H1 (cell line): ENCODE measurements around the gene MRPL50. TPM values are rescaled to one million over a fixed set of nuclear protein-coding genes. Genes with fewer than 3 reads are reported as not detected.

Experiments used
- CTCF ChIA-PET: fragments of 300-600 bp; sonication (Branson Sonifier 250); formaldehyde crosslinking; loops from one replicate; lab custom pipeline; 2021; ENCODE audit not compliant: partially characterized antibody; lab: Charles Lee
- POLR2A ChIA-PET: fragments of 300-600 bp; sonication (Branson Sonifier 250); formaldehyde crosslinking; loops from one replicate; lab custom pipeline; 2021; ENCODE audit warnings: inconsistent platforms; ENCODE audit not compliant: partially characterized antibody; lab: Charles Lee
- DNase-seq, 2 experiments: peaks; one replicate each; pipeline versions ENCODE4 v3.0.0 to v3.0.0-alpha.2; 2010 to 2022; ENCODE audit warnings: low spot score in 2 of 2, low read depth in 1 of 2, mixed read lengths in 1 of 2
- FAIRE-seq: peaks from 2 replicates; lab custom pipeline; 2011; peaks lifted over from hg19 to GRCh38; lab: Jason Lieb, UNC
- H2AFZ ChIP-seq: 2 replicates; pipeline ENCODE4 v1.8.1; 2012; ENCODE audit warnings: low read length, inconsistent platforms
- H2AK5ac ChIP-seq: 2 replicates; pipeline ENCODE4 v1.6.1; 2013; ENCODE audit warnings: low read depth, low read length
- H2BK120ac ChIP-seq: replicated peaks from 2 replicates; pipeline ENCODE3; 2013; ENCODE audit warnings: low read depth, low read length, inconsistent platforms
- H2BK12ac ChIP-seq: 2 replicates; pipeline ENCODE4 v1.6.1; 2013; ENCODE audit warnings: low read depth, low read length
- H2BK15ac ChIP-seq: 2 replicates; pipeline ENCODE4 v1.6.1; 2013; ENCODE audit warnings: low read length
- H2BK20ac ChIP-seq: 2 replicates; pipeline ENCODE4 v1.6.1; 2013; ENCODE audit warnings: low read length
- H2BK5ac ChIP-seq: 2 replicates; pipeline ENCODE4 v1.6.1; 2013; ENCODE audit warnings: low read depth, low read length
- H3K14ac ChIP-seq: 2 replicates; pipeline ENCODE4 v1.6.1; 2013; ENCODE audit warnings: inconsistent platforms; ENCODE audit not compliant: insufficient read length
- H3K18ac ChIP-seq: 2 replicates; pipeline ENCODE4 v1.6.1; 2013; ENCODE audit warnings: low read length; ENCODE audit errors: extremely low read depth
- H3K23ac ChIP-seq: 2 replicates; pipeline ENCODE4 v1.6.1; 2013; ENCODE audit warnings: inconsistent platforms; ENCODE audit not compliant: insufficient read length
- H3K23me2 ChIP-seq: 2 replicates; pipeline ENCODE4 v1.6.1; 2013; ENCODE audit warnings: low read depth, low read length
- H3K27ac ChIP-seq: 2 replicates; pipeline ENCODE4 v1.6.1; 2011; ENCODE audit warnings: low read depth, low read length, inconsistent platforms
- H3K27me3 ChIP-seq, 4 experiments: replicated peaks in 1 of 4; 1 replicate in 1 of 4; 2 replicates in 3 of 4; pipeline versions ENCODE4 v1.6.1 to v1.8.1; 2011 to 2013; ENCODE audit warnings: low read length in 3 of 4, mild to moderate bottlenecking in 3 of 4, inconsistent platforms in 2 of 4, mixed read lengths in 2 of 4, moderate library complexity in 1 of 4; ENCODE audit not compliant: control insufficient read depth in 3 of 4, insufficient read depth in 3 of 4; ENCODE audit errors: extremely low read depth in 1 of 4
- H3K36me3 ChIP-seq, 4 experiments: 2 replicates each; pipeline versions ENCODE4 v1.6.1 to v1.8.1; 2011 to 2013; ENCODE audit warnings: mild to moderate bottlenecking in 4 of 4, low read length in 3 of 4, moderate library complexity in 2 of 4, control low read depth in 1 of 4, inconsistent platforms in 1 of 4; ENCODE audit not compliant: insufficient read depth in 4 of 4, control insufficient read depth in 2 of 4
- H3K4ac ChIP-seq: replicated peaks from 2 replicates; pipeline ENCODE3; 2013; ENCODE audit warnings: low read length, low read depth, mixed read lengths, inconsistent platforms; ENCODE audit not compliant: insufficient read length
- H3K4me1 ChIP-seq, 4 experiments: replicated peaks in 1 of 4; 1 replicate in 1 of 4; 2 replicates in 3 of 4; pipeline versions ENCODE4 v1.6.1 to v1.8.1; 2011 to 2013; ENCODE audit warnings: low read length in 3 of 4, inconsistent platforms in 2 of 4, mixed read lengths in 1 of 4; ENCODE audit not compliant: insufficient read depth in 4 of 4, control insufficient read depth in 3 of 4
- H3K4me2 ChIP-seq, 2 experiments: 2 replicates each; pipeline versions ENCODE4 v1.6.1 to v1.8.1; 2011 to 2013; ENCODE audit warnings: low read depth in 2 of 2, low read length in 2 of 2, control low read depth in 1 of 2, inconsistent platforms in 1 of 2, mild to moderate bottlenecking in 1 of 2; ENCODE audit not compliant: insufficient read depth in 1 of 2
- H3K4me3 ChIP-seq, 4 experiments: fragments of 200-600, 300-600 bp in 1 of 4; sonication (generic), shearing (Covaris generic), sonication (Bioruptor Twin) in 1 of 4; 2 replicates each; pipeline versions ENCODE4 v1.5.1 to v1.8.1; 2011 to 2016; ENCODE audit warnings: low read length in 4 of 4, low read depth in 3 of 4, control low read depth in 2 of 4, inconsistent platforms in 2 of 4, mild to moderate bottlenecking in 2 of 4, mixed read lengths in 1 of 4, moderate library complexity in 1 of 4; ENCODE audit not compliant: insufficient read depth in 2 of 4; ENCODE audit errors: extremely low read depth in 1 of 4
- H3K56ac ChIP-seq: replicated peaks from 2 replicates; pipeline ENCODE3; 2013; ENCODE audit warnings: low read depth, mild to moderate bottlenecking, mixed read lengths, low read length, inconsistent platforms; ENCODE audit not compliant: insufficient read length
- H3K79me1 ChIP-seq: 2 replicates; pipeline ENCODE4 v1.6.1; 2013; ENCODE audit warnings: low read depth, low read length, control low read depth
- H3K79me2 ChIP-seq, 2 experiments: 2 replicates each; pipeline versions ENCODE4 v1.6.1 to v1.8.1; 2012 to 2013; ENCODE audit warnings: low read length in 2 of 2, mild to moderate bottlenecking in 2 of 2, inconsistent platforms in 1 of 2; ENCODE audit not compliant: insufficient read depth in 2 of 2, control insufficient read depth in 1 of 2
- H3K9ac ChIP-seq, 4 experiments: replicated peaks in 1 of 4; 1 replicate in 1 of 4; 2 replicates in 3 of 4; pipeline versions ENCODE4 v1.6.1 to v1.8.1; 2011 to 2013; ENCODE audit warnings: low read depth in 3 of 4, low read length in 3 of 4, control low read depth in 2 of 4, mild to moderate bottlenecking in 2 of 4, moderate library complexity in 2 of 4, inconsistent platforms in 1 of 4; ENCODE audit errors: extremely low read depth in 1 of 4
- H3K9me3 ChIP-seq, 2 experiments: 2 replicates each; pipeline versions ENCODE4 v1.6.1 to v1.8.1; 2012 to 2013; ENCODE audit warnings: mild to moderate bottlenecking in 2 of 2, moderate library complexity in 2 of 2, control low read depth in 1 of 2, inconsistent platforms in 1 of 2, low read depth in 1 of 2, low read length in 1 of 2, mixed read lengths in 1 of 2; ENCODE audit not compliant: insufficient read depth in 2 of 2
- H4K20me1 ChIP-seq, 2 experiments: replicated peaks in 1 of 2; 2 replicates each; pipeline versions ENCODE3 to v1.8.1; 2011 to 2013; ENCODE audit warnings: inconsistent platforms in 2 of 2, low read length in 2 of 2, mild to moderate bottlenecking in 1 of 2; ENCODE audit not compliant: insufficient read depth in 2 of 2, control insufficient read depth in 1 of 2
- H4K5ac ChIP-seq: 2 replicates; pipeline ENCODE4 v1.6.1; 2013; ENCODE audit warnings: low read length, low read depth, mixed read lengths, inconsistent platforms; ENCODE audit not compliant: insufficient read length
- H4K8ac ChIP-seq: 2 replicates; pipeline ENCODE4 v1.8.0; 2013; ENCODE audit warnings: mild to moderate bottlenecking, moderate library complexity, low read length, inconsistent platforms; ENCODE audit not compliant: insufficient read depth; ENCODE audit errors: extremely low read depth
- H4K91ac ChIP-seq: replicated peaks from 2 replicates; pipeline ENCODE3; 2013; ENCODE audit warnings: low read length, mixed read lengths, inconsistent platforms; ENCODE audit not compliant: insufficient read length
- ASH2L ChIP-seq: fragments of 200-600, 300-600 bp; sonication (generic); IDR thresholded peaks from one replicate; pipeline ENCODE4 v1.7.1; 2017; ENCODE audit warnings: low read length
- CTBP2 ChIP-seq: IDR thresholded peaks from 2 replicates; pipeline ENCODE4 v1.7.0; 2011; ENCODE audit warnings: borderline replicate concordance, mild to moderate bottlenecking, moderate library complexity, mixed read lengths, low read length; ENCODE audit not compliant: insufficient read depth, insufficient read length
- EZH2 ChIP-seq: fragments of 200-600 bp; sonication (generic); IDR thresholded peaks from 2 replicates; pipeline ENCODE4 v1.7.1; 2012; ENCODE audit warnings: low read depth, mild to moderate bottlenecking, moderate library complexity, low read length, inconsistent platforms; ENCODE audit not compliant: severe bottlenecking
- MAFK ChIP-seq: IDR thresholded peaks from 2 replicates; pipeline ENCODE4 v1.6.1; 2012; ENCODE audit warnings: low read depth, mild to moderate bottlenecking, improper control_type of control experiment, low read length
- POLR2A ChIP-seq, 2 experiments: IDR thresholded peaks; 1 replicate in 1 of 2; 2 replicates in 1 of 2; pipeline ENCODE4 v1.6.1; 2011; ENCODE audit warnings: low read depth in 2 of 2, low read length in 2 of 2, mild to moderate bottlenecking in 2 of 2; ENCODE audit errors: control extremely low read depth in 1 of 2
- POU5F1 ChIP-seq: IDR thresholded peaks from 2 replicates; pipeline ENCODE4 v1.6.1; 2011; ENCODE audit warnings: low read depth, mild to moderate bottlenecking, low read length, moderate library complexity
- RAD21 ChIP-seq, 2 experiments: IDR thresholded peaks in 1 of 2; conservative IDR thresholded peaks in 1 of 2; 2 replicates each; pipeline ENCODE4 v1.6.1; 2011; ENCODE audit warnings: low read depth in 2 of 2, low read length in 2 of 2, improper control_type of control experiment in 1 of 2, inconsistent platforms in 1 of 2, mild to moderate bottlenecking in 1 of 2, moderate library complexity in 1 of 2
- RFX5 ChIP-seq: IDR thresholded peaks from 2 replicates; pipeline ENCODE4 v1.6.1; 2011; ENCODE audit warnings: low read depth, low read length, improper control_type of control experiment, borderline replicate concordance
- RNF2 ChIP-seq: fragments of 200-900, 300-1000 bp; sonication (generic); IDR thresholded peaks from 2 replicates; pipeline ENCODE4 v1.7.1; 2016; ENCODE audit warnings: borderline replicate concordance, low read depth, mild to moderate bottlenecking, antibody characterized with exemption, low read length; ENCODE audit not compliant: poor library complexity, severe bottlenecking; ENCODE audit errors: missing control alignments
- SRF ChIP-seq: IDR thresholded peaks from 2 replicates; pipeline ENCODE4 v1.6.1; 2011; ENCODE audit warnings: mild to moderate bottlenecking, low read depth, low read length, moderate library complexity
- TCF12 ChIP-seq: IDR thresholded peaks from 2 replicates; pipeline ENCODE4 v1.6.1; 2011; ENCODE audit warnings: low read depth, mild to moderate bottlenecking, low read length
- whole genome bisulfite sequencing, 2 experiments: shearing (Covaris generic) in 1 of 2; methylation state at CpG; one replicate each; pipeline versions ENCODE4 v1.1.6 to v1.1.7; 2013 to 2015; ENCODE audit warnings: low lambda C conversion rate in 2 of 2, mixed read lengths in 2 of 2, inconsistent platforms in 1 of 2, low coverage in 1 of 2, missing lambda C conversion rate in 1 of 2; ENCODE audit not compliant: insufficient replicate concordance in 2 of 2, insufficient coverage in 1 of 2, insufficient read length in 1 of 2; ENCODE audit errors: extremely low coverage in 1 of 2, missing lambda C conversion rate in 1 of 2; 5-methylcytosine and 5-hydroxymethylcytosine counted together
- polyA plus RNA-seq, 7 experiments: library from polyadenylated mRNA; depleted of rRNA in 3 of 7; stranded (reverse) in 5 of 7; unstranded in 2 of 7; fragments of >200 nt in 5 of 7; fragments of 200-250 nt in 2 of 7; gene quantifications; 1 replicate in 5 of 7; 2 replicates in 1 of 7; 4 replicates in 1 of 7; pipeline versions ENCODE4 v1.2.1 to v1.2.3, GENCODE V29; 2011 to 2013; ENCODE audit warnings: missing spikeins in 2 of 7, mixed read lengths in 2 of 7
- total RNA-seq: library from RNA; stranded (reverse); fragmentation: NEBNext Ultra II Directional; extraction: Animal tissue kit (Norgen Biotek cat#: 25700); gene quantifications from 2 replicates; pipeline ENCODE4 v1.2.1, GENCODE V29; 2021

MRPL50 gene
- total and polyA plus RNA-seq, 2 of the 8 experiments (the other 6 are each of a cell fraction or from before 2014, with no cell fraction given) = 17.8 to 25.1 TPM

GRCh38 chr9:101427358-101427757 is 28.9 kb upstream of the MRPL50 start:
- Histone ChIP-seq H4K8ac (no peak overlapping the region), H2BK120ac (no peak overlapping the region), H3K4me3 (no peak overlapping the region), H3K56ac (no peak overlapping the region), H3K23me2 (no peaks in the 10 kb centered on the region; the same call in 1 of the 2 replicates), H3K18ac (no peak overlapping the region), H3K27me3 (no peaks in the 10 kb centered on the region), H3K79me2 (no peaks in the 10 kb centered on the region), H3K23ac (no peak overlapping the region), H4K91ac (no peak overlapping the region), H3K4ac (no peak overlapping the region), H3K9me3 (no peaks in the 10 kb centered on the region), H4K5ac (no peak overlapping the region), H3K9ac (no peak overlapping the region), H3K14ac (no peak overlapping the region), H2BK12ac (no peak overlapping the region), H2BK20ac (no peak overlapping the region)
- CTCF ChIA-PET = interaction anchor here (1.1 to 2.1 kb wide), 4 partner anchors 10 to 826 kb away, joined by 3 to 7 read pairs (median 5); no protein-coding TSS in a partner anchor
- FAIRE-seq = no peak
- WGBS, 2 experiments = 96% methylated on average over 8 of the region's 8 CpGs; no CpG with 5 or more reads in 1 of the 2 experiments
- DNase-seq = no peak
- POLR2A ChIA-PET = interaction anchor here (0.5 to 1.9 kb wide), 3 partner anchors 8 to 18 kb away, joined by 3 to 6 read pairs (median 3); partner anchors contain the start of gene ALDOB
- TF ChIP-seq MAFK = no peak
- TF ChIP-seq POLR2A (IDR thresholded peaks at IDR 0.05; ENCODE audit: control extremely low read depth in 1 of 2, low read depth in 2 of 2, low read length in 2 of 2) = no peak
- TF ChIP-seq RNF2 = no peak
- no peak for TF ChIP-seq SRF
- TF ChIP-seq EZH2 = no peak
- no peak for TF ChIP-seq POU5F1
- no peak for TF ChIP-seq CTBP2
- no peak for TF ChIP-seq TCF12
- no peak for TF ChIP-seq RFX5
- TF ChIP-seq ASH2L = no peak
- TF ChIP-seq RAD21 (IDR thresholded peaks at IDR 0.05 in 1 of 2, conservative IDR thresholded peaks at IDR 0.05 in 1 of 2; ENCODE audit: low read depth in 2 of 2, low read length in 2 of 2) = no peak
- TF ChIP-seq, all 59 proteins: peak for 0
- Histone ChIP-seq H2BK5ac (no peak overlapping the region), H3K79me1 (no peaks in the 10 kb centered on the region), H4K20me1 (no peaks in the 10 kb centered on the region), H2AFZ (no peak overlapping the region), H2AK5ac (no peak overlapping the region), H3K27ac (no peak overlapping the region), H3K4me2 (no peak overlapping the region), H3K36me3 (no peaks in the 10 kb centered on the region), H3K4me1 (no peaks in the 10 kb centered on the region), H2BK15ac (no peak overlapping the region)
